Measurements from ENCODE around the gene FCRL6. TPM values are rescaled to one million over a fixed set of nuclear protein-coding genes. Genes with fewer than 3 reads are reported as not detected.

FCRL6 gene
- total and polyA plus RNA-seq, 2 of the 13 experiments (the other 11 are each of a cell fraction or from before 2014, with no cell fraction given): not detected

- Histone ChIP-seq H2AFZ (ENCODE audit: low read length) (no peak overlapping the region), H3K27ac (ENCODE audit: extremely low read length, insufficient read depth, low read length) (no peak overlapping the region), H3K4me3 (replicated peaks in 1 of 3; ENCODE audit: insufficient read depth in 1 of 3, low read depth in 2 of 3, low read length in 3 of 3) (no peak overlapping the region), H3K4me2 (ENCODE audit: low read depth, low read length) (no peak overlapping the region), H3K27me3 (ENCODE audit: control insufficient read depth in 1 of 2, insufficient read depth in 2 of 2, low read length in 2 of 2) (peaks cover 3 to 12% of the 10 kb centered on the region in 2 experiments; a peak in 4 of 5 replicates), H4K20me1 (ENCODE audit: insufficient read depth, low read length) (no peaks in the 10 kb centered on the region), H3K9me3 (ENCODE audit: low read length) (no peaks in the 10 kb centered on the region), H3K36me3 (replicated peaks in 1 of 2; ENCODE audit: control insufficient read depth in 1 of 2, insufficient read depth in 2 of 2, low read length in 2 of 2) (no peaks in the 10 kb centered on the region), H3K4me1 (ENCODE audit: insufficient read depth, low read length) (peaks cover 12% of the 10 kb centered on the region), H3K9ac (ENCODE audit: insufficient read depth, low read depth, low read length) (no peak overlapping the region), H3K79me2 (ENCODE audit: insufficient read depth, low read length) (no peaks in the 10 kb centered on the region)
- no peak for TF ChIP-seq DR1 (CRISPR knock-in tag; IDR thresholded peaks at IDR 0.05)
- TF ChIP-seq, protein P1, sequence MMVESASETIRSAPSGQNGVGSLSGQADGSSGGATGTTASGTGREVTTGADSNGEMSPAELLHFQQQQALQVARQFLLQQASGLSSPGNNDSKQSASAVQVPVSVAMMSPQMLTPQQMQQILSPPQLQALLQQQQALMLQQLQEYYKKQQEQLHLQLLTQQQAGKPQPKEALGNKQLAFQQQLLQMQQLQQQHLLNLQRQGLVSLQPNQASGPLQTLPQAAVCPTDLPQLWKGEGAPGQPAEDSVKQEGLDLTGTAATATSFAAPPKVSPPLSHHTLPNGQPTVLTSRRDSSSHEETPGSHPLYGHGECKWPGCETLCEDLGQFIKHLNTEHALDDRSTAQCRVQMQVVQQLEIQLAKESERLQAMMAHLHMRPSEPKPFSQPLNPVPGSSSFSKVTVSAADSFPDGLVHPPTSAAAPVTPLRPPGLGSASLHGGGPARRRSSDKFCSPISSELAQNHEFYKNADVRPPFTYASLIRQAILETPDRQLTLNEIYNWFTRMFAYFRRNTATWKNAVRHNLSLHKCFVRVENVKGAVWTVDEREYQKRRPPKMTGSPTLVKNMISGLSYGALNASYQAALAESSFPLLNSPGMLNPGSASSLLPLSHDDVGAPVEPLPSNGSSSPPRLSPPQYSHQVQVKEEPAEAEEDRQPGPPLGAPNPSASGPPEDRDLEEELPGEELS (CRISPR knock-in tag; IDR thresholded peaks at IDR 0.05): no peak
- no peak for TF ChIP-seq RFX1 (IDR thresholded peaks at IDR 0.05)
- TF ChIP-seq, protein P2, sequence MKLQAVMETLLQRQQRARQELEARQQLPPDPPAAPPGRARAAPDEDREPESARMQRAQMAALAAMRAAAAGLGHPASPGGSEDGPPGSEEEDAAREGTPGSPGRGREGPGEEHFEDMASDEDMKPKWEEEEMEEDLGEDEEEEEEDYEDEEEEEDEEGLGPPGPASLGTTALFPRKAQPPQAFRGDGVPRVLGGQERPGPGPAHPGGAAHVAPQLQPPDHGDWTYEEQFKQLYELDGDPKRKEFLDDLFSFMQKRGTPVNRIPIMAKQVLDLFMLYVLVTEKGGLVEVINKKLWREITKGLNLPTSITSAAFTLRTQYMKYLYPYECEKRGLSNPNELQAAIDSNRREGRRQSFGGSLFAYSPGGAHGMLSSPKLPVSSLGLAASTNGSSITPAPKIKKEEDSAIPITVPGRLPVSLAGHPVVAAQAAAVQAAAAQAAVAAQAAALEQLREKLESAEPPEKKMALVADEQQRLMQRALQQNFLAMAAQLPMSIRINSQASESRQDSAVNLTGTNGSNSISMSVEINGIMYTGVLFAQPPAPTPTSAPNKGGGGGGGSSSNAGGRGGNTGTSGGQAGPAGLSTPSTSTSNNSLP (IDR thresholded peaks at IDR 0.05; ENCODE audit: low read depth, low read length): no peak
- no peak for TF ChIP-seq LRRFIP1 (CRISPR knock-in tag; conservative IDR thresholded peaks at IDR 0.05)
- no peak for TF ChIP-seq ZNF770 (CRISPR knock-in tag; IDR thresholded peaks at IDR 0.05)
- no peak for TF ChIP-seq ZSCAN31 (CRISPR knock-in tag; IDR thresholded peaks at IDR 0.05; ENCODE audit: low read depth)
- no peak for TF ChIP-seq NKX3-1 (CRISPR knock-in tag; IDR thresholded peaks at IDR 0.05)
- TF ChIP-seq ZNF30 (CRISPR knock-in tag; IDR thresholded peaks at IDR 0.05): no peak
- TF ChIP-seq MTF2 (CRISPR knock-in tag; IDR thresholded peaks at IDR 0.05; ENCODE audit: borderline replicate concordance): no peak
- TF ChIP-seq TFE3 (CRISPR knock-in tag; IDR thresholded peaks at IDR 0.05): no peak
- TF ChIP-seq TP53 (CRISPR knock-in tag; conservative IDR thresholded peaks at IDR 0.05): no peak
- TF ChIP-seq AGO1 (IDR thresholded peaks at IDR 0.05; ENCODE audit: low read depth, low read length, poor library complexity, severe bottlenecking): no peak
- TF ChIP-seq SIX4 (CRISPR knock-in tag; IDR thresholded peaks at IDR 0.05): no peak
- no peak for TF ChIP-seq PLRG1 (conservative IDR thresholded peaks at IDR 0.05)
- no peak for TF ChIP-seq NFRKB (IDR thresholded peaks at IDR 0.05)
- no peak for TF ChIP-seq ZBTB7B (CRISPR knock-in tag; IDR thresholded peaks at IDR 0.05)
- BruUV-seq (replicated peaks): no TSS peak
- in situ Hi-C loops (cut with HindIII; ENCODE audit: extremely low pct_ligation_motif_present, low pct_unique_long_range_greater_than_20kb) (no loop called here), intact Hi-C loops (cut with micrococcal nuclease; ENCODE audit: unreplicated experiment) (no loop called here)
- DNase-seq (ENCODE audit: low spot score): no peak
- ChIA-PET POLR2A (no interaction called here), CTCF (ENCODE audit: low intra/inter-chr PET ratio, low total read pairs) (no interaction called here)
- ATAC-seq: no peak
- 37% methylated on average over 3 of the region's 3 CpGs for WGBS (ENCODE audit: low lambda C conversion rate)
- no peak for FAIRE-seq
Observed at GRCh38 chr1:159827549-159827948, 25.4 kb downstream of the FCRL6 start.

All from HepG2 (cell line).